B cell (primary cell): ENCODE measurements around the gene TMEM201. TPM values are rescaled to one million over a fixed set of nuclear protein-coding genes. Genes with fewer than 3 reads are reported as not detected.

ENCODE experiments used
- ATAC-seq: fragments of 200-7000 bp; cut with Tn5 transposase; one replicate; pipeline ENCODE4 v1.10.0; 2021; ENCODE audit warnings: low read depth, mild to moderate bottlenecking, moderate number of reproducible peaks, moderate library complexity
- CTCF ChIA-PET: fragments of 350-600 bp; sonication (Branson Sonifier 250); formaldehyde crosslinking; loops from one replicate; lab custom pipeline; 2021; ENCODE audit warnings: antibody characterized with exemption, inconsistent platforms; lab: Charles Lee
- POLR2A ChIA-PET: fragments of 350-600 bp; sonication (Branson Sonifier 250); formaldehyde crosslinking; loops from one replicate; lab custom pipeline; 2021; ENCODE audit warnings: antibody characterized with exemption; lab: Charles Lee
- DNase-seq: peaks from one replicate; pipeline ENCODE4 v3.0.0; 2013
- H2AFZ ChIP-seq: 2 replicates; pipeline ENCODE4 v1.6.1; 2012; ENCODE audit warnings: mild to moderate bottlenecking, low read depth, low read length; ENCODE audit not compliant: insufficient read depth, poor library complexity, severe bottlenecking
- H3K27ac ChIP-seq, 2 donors: 1 replicate in 1 of 2; 2 replicates in 1 of 2; pipeline ENCODE4 v1.5.1; 2012 to 2013; ENCODE audit warnings: low read length in 2 of 2, mild to moderate bottlenecking in 2 of 2, moderate library complexity in 1 of 2
- H3K27me3 ChIP-seq, 4 experiments: fragments of 200-600 bp in 1 of 4; sonication (generic) in 1 of 4; replicated peaks in 1 of 4; 1 replicate in 2 of 4; 2 replicates in 2 of 4; pipeline versions ENCODE4 v1.6.1 to v1.7.0; 2013 to 2016; ENCODE audit warnings: low read length in 3 of 4, mild to moderate bottlenecking in 2 of 4, mixed read lengths in 1 of 4, moderate library complexity in 1 of 4; ENCODE audit not compliant: insufficient read depth in 4 of 4, control insufficient read depth in 3 of 4; ENCODE audit errors: control extremely low read depth in 1 of 4
- H3K36me3 ChIP-seq, 2 experiments: replicated peaks in 1 of 2; 1 replicate in 1 of 2; 2 replicates in 1 of 2; pipeline versions ENCODE4 v1.6.1 to v1.7.1; 2013; ENCODE audit warnings: low read length in 1 of 2; ENCODE audit not compliant: insufficient read depth in 2 of 2, control insufficient read depth in 1 of 2; ENCODE audit errors: control extremely low read depth in 1 of 2, extremely low read depth in 1 of 2
- H3K4me1 ChIP-seq, 2 donors: fragments of 200-600 bp in 1 of 2; sonication (generic) in 1 of 2; 1 replicate in 1 of 2; 2 replicates in 1 of 2; pipeline versions ENCODE4 v1.5.1 to v1.6.1; 2013 to 2017; ENCODE audit warnings: low read length in 2 of 2; ENCODE audit not compliant: control insufficient read depth in 2 of 2, insufficient read depth in 2 of 2
- H3K4me2 ChIP-seq: replicated peaks from 2 replicates; pipeline ENCODE3; 2012; ENCODE audit warnings: mild to moderate bottlenecking, low read depth, low read length; ENCODE audit not compliant: poor library complexity, severe bottlenecking
- H3K4me3 ChIP-seq, 5 experiments: fragments of 200-600 bp in 1 of 5; sonication (generic) in 1 of 5; 1 replicate in 3 of 5; 2 replicates in 2 of 5; pipeline versions ENCODE4 v1.5.1 to v1.7.0; 2011 to 2016; ENCODE audit warnings: low read length in 4 of 5, mild to moderate bottlenecking in 4 of 5, low read depth in 2 of 5, control low read depth in 1 of 5, moderate library complexity in 1 of 5; ENCODE audit not compliant: insufficient read depth in 1 of 5; ENCODE audit errors: control extremely low read depth in 1 of 5, extremely low read depth in 1 of 5
- H3K79me2 ChIP-seq: fragments of 200-600 bp; sonication (generic); one replicate; pipeline ENCODE4 v1.6.0; 2016; ENCODE audit warnings: low read length; ENCODE audit not compliant: control insufficient read depth, insufficient read depth
- H3K9ac ChIP-seq: fragments of 200-600 bp; sonication (generic); 2 replicates; pipeline ENCODE4 v1.6.1; 2017; ENCODE audit warnings: mild to moderate bottlenecking, low read length, moderate library complexity
- H3K9me3 ChIP-seq, 3 donors: one replicate each; pipeline versions ENCODE4 v1.6.1 to v1.7.1; 2013; ENCODE audit warnings: low read length in 2 of 3; ENCODE audit not compliant: control insufficient read depth in 2 of 3, insufficient read depth in 1 of 3; ENCODE audit errors: control extremely low read depth in 1 of 3
- H4K20me1 ChIP-seq: 2 replicates; pipeline ENCODE4 v1.6.0; 2012; ENCODE audit warnings: mild to moderate bottlenecking, low read length; ENCODE audit not compliant: insufficient read depth, control insufficient read depth, poor library complexity, severe bottlenecking
- H3K27ac Mint-ChIP-seq: one replicate; pipeline ENCODE4 v1.8.0; 2021; ENCODE audit warnings: mixed read lengths
- H3K27me3 Mint-ChIP-seq: one replicate; pipeline ENCODE4 v1.8.0; 2021; ENCODE audit warnings: mixed read lengths
- H3K4me1 Mint-ChIP-seq: one replicate; pipeline ENCODE4 v1.8.0; 2021; ENCODE audit warnings: mixed read lengths
- H3K4me3 Mint-ChIP-seq: one replicate; pipeline ENCODE4 v1.8.0; 2021; ENCODE audit warnings: mixed read lengths
- H3K9me3 Mint-ChIP-seq: one replicate; pipeline ENCODE4 v1.8.0; 2022; ENCODE audit warnings: mixed read lengths; ENCODE audit not compliant: insufficient read depth
- CTCF ChIP-seq: fragments of 200-600 bp; IDR thresholded peaks from one replicate; pipeline ENCODE4 v1.8.0; 2022; ENCODE audit warnings: antibody characterized with exemption, mild to moderate bottlenecking
- EZH2 ChIP-seq: IDR thresholded peaks from 2 replicates; pipeline ENCODE4 v1.6.1; 2012; ENCODE audit warnings: borderline replicate concordance, low read depth, mild to moderate bottlenecking, moderate library complexity, low read length; ENCODE audit not compliant: insufficient read depth, poor library complexity, severe bottlenecking
- WGBS: methylation state at CpG from one replicate; pipeline ENCODE4 v1.1.5; 2013; ENCODE audit warnings: missing lambda C conversion rate; ENCODE audit not compliant: insufficient coverage; 5-methylcytosine and 5-hydroxymethylcytosine counted together
- intact Hi-C: fragments of 100-400 bp; cut with micrococcal nuclease; formaldehyde crosslinking; loops from one replicate; pipeline ENCODE4 v1.10.0; 2022
- polyA plus RNA-seq: library from polyadenylated mRNA; depleted of rRNA; stranded (reverse); fragments of >200 nt; gene quantifications from 2 replicates; pipeline ENCODE4 v1.2.3, GENCODE V29; 2012
- total RNA-seq, 2 donors: library from RNA; stranded (reverse); fragments of 120-200 nt in 1 of 2; gene quantifications; 1 replicate in 1 of 2; 2 replicates in 1 of 2; pipeline versions ENCODE4 v1.2.3 to v1.2.4, GENCODE V29; 2013 to 2022

The TMEM201 gene
- total and polyA plus RNA-seq, 2 donors (not counting 1 experiment from before 2014, with no cell fraction given): 6.5 to 9.1 TPM

DNA sequence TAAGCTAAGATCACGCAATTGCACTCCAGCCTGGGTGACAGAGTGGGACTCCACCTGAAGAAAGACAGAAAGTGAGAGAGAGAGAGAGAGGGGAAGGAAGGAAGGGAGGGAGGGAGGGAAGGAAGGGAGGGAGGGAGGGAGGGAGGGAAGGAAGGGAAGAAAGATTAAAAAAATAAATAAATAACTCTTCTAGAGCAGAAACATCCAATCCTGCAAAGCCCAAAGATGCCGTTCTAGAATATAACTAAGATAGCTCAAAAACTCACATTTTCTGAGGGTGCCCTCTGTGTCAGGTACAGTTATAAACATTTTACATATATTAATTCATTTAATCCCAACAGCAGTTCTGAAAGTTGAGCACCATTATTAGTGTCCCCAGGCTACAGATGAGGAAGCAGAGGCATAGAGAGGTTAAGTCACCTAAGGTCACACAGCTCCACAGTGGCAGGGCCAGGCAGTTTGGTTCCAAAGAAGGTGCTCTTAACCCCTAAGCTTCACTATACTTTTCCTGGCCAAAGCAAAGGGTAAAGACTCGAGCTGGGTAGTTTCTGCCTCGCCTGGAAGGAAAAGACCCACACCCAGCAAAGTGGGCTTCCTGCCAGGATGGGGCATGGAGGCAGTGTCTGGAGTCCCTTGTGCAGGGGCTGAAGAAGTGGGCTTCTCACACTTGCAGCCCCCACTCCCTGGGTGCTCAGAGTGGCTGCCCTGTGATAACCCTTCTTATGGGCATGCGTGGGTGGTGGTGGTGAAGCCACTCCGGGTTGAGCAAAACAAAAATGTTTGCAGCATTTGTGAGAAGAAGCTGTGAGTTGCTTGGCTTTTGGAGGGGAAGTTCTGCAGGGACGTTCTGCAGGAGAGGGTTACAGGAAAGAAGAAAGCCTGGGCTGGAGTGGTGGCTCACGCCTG lies 54.9 kb downstream of the TMEM201 start:
- peak overlapping the region; percentile 6 for H3K9ac ChIP-seq
- ATAC-seq: peak; percentile 36

More for the DNA sequence above, 54.9 kb downstream of the TMEM201 start:
- CTCF ChIA-PET: interaction anchor here (1.0 to 5.1 kb wide), 8 partner anchors 9 to 218 kb away, joined by 3 to 57 read pairs (median 5); no protein-coding TSS in a partner anchor
- peaks cover 43 to 57% of the 10 kb centered on the region in 2 donors for H3K4me1 ChIP-seq
- H3K9me3 ChIP-seq: no peaks in the 10 kb centered on the region
- H3K27me3 ChIP-seq: no peaks in the 10 kb centered on the region
- H3K4me1 Mint-ChIP-seq: peaks cover 55% of the 10 kb centered on the region
- TF ChIP-seq CTCF (no peak), EZH2 (no peak)
- H2AFZ ChIP-seq: no peak overlapping the region
- peaks cover 62% of the 10 kb centered on the region for H3K79me2 ChIP-seq
- H3K9me3 Mint-ChIP-seq: no peaks in the 10 kb centered on the region
- POLR2A ChIA-PET: interaction anchor here (0.5 to 1.8 kb wide), 7 partner anchors 8 to 180 kb away, joined by 3 to 8 read pairs (median 4); partner anchors contain the start of genes CLSTN1 and PIK3CD
- no peak overlapping the region for H3K4me3 ChIP-seq
- peaks cover 9% of the 10 kb centered on the region for H4K20me1 ChIP-seq
- peak overlapping the region; percentile 86 for H3K27ac Mint-ChIP-seq
- WGBS: 18% methylated on average over 3 of the region's 8 CpGs
- H3K4me2 ChIP-seq: peak overlapping the region; percentile 56
- DNase-seq: no peak
- peaks cover 0 to 3% of the 10 kb centered on the region in 2 experiments for H3K36me3 ChIP-seq
- no peaks in the 10 kb centered on the region for H3K27me3 Mint-ChIP-seq
- intact Hi-C loops: no loop called here
- H3K27ac ChIP-seq: no peak overlapping the region
- H3K4me3 Mint-ChIP-seq: peak overlapping the region; percentile 83
